Tibial nerve (tissue), 4 donors: ENCODE measurements around the gene RNF103.

Experiments
- CTCF ChIP-seq, 5 experiments: fragments of 200-600 bp in 3 of 5; fragments of 450-650 bp in 2 of 5; sonication (generic) in 3 of 5; IDR thresholded peaks; one replicate each; pipeline ENCODE4 v1.5.1; 2016 to 2019; ENCODE audit warnings: antibody characterized with exemption in 5 of 5, mild to moderate bottlenecking in 3 of 5, moderate library complexity in 2 of 5
- EP300 ChIP-seq, 2 donors: sonication (generic); formaldehyde crosslinking; IDR thresholded peaks; one replicate each; pipeline ENCODE4 v1.6.1; 2017; ENCODE audit warnings: antibody characterized with exemption in 2 of 2, mild to moderate bottlenecking in 1 of 2
- POLR2A ChIP-seq, 2 donors: fragments of 450-650 bp; IDR thresholded peaks; one replicate each; pipeline ENCODE4 v1.6.1; 2017; ENCODE audit warnings: antibody characterized with exemption in 2 of 2, mild to moderate bottlenecking in 2 of 2, moderate library complexity in 2 of 2

- TF ChIP-seq CTCF (IDR thresholded peaks at IDR 0.05) (no peak), EP300 (IDR thresholded peaks at IDR 0.05) (no peak), POLR2A (IDR thresholded peaks at IDR 0.05) (no peak)
Measured at GRCh38 chr2:86580560-86580959, 43.1 kb downstream of the RNF103 start.
